IMR-90 (cell line): Measurements from ENCODE around the gene PCID2. TPM values are rescaled to one million over a fixed set of nuclear protein-coding genes. Genes with fewer than 3 reads are reported as not detected.

ENCODE experiments used
- ATAC-seq: fragments of 200-7000 bp; cut with Tn5 transposase; 2 replicates; pipeline ENCODE4 v1.9.1; 2020; ENCODE audit warnings: low read depth, mild to moderate bottlenecking, moderate library complexity
- BruUV-seq: library from RNA; stranded (reverse); fragments of 400-500 nt; replicated peaks from 2 replicates; lab custom pipeline; 2021; lab: Mats Ljungman, UMichigan
- CTCF ChIA-PET: fragments of 300-600 bp; formaldehyde crosslinking; extraction: SDS; loops from one replicate; lab custom pipeline; 2021; ENCODE audit warnings: antibody characterized with exemption; lab: Yijun Ruan, JAX
- POLR2A ChIA-PET: fragments of 300-600 bp; sonication (Branson Sonifier 250); formaldehyde crosslinking; loops from one replicate; lab custom pipeline; 2022; ENCODE audit warnings: antibody characterized with exemption; ENCODE audit not compliant: unreplicated experiment; lab: Charles Lee
- DNase-seq: peaks from one replicate; pipeline ENCODE4 v3.0.0; 2013
- H2AFZ ChIP-seq: replicated peaks from 2 replicates; pipeline ENCODE3; 2013; ENCODE audit warnings: low read length, mild to moderate bottlenecking; ENCODE audit not compliant: poor library complexity
- H2AK5ac ChIP-seq: 2 replicates; pipeline ENCODE4 v1.6.1; 2013; ENCODE audit warnings: low read depth, low read length, inconsistent platforms
- H2AK9ac ChIP-seq: replicated peaks from 2 replicates; pipeline ENCODE3; 2013; ENCODE audit warnings: mild to moderate bottlenecking, low read depth, low read length, moderate library complexity; ENCODE audit not compliant: poor library complexity
- H2BK120ac ChIP-seq: 2 replicates; pipeline ENCODE4 v1.6.1; 2013; ENCODE audit warnings: low read depth, low read length, inconsistent platforms
- H2BK15ac ChIP-seq: 3 replicates; pipeline ENCODE4 v1.6.1; 2013; ENCODE audit warnings: low read depth, low read length, inconsistent platforms
- H2BK20ac ChIP-seq: 2 replicates; pipeline ENCODE4 v1.6.1; 2013; ENCODE audit warnings: low read depth, mild to moderate bottlenecking, inconsistent platforms, low read length, moderate library complexity
- H2BK5ac ChIP-seq: 2 replicates; pipeline ENCODE4 v1.6.1; 2013; ENCODE audit warnings: mild to moderate bottlenecking, low read depth, low read length, inconsistent platforms; ENCODE audit not compliant: poor library complexity, severe bottlenecking
- H3K14ac ChIP-seq: replicated peaks from 2 replicates; pipeline ENCODE4 v1.6.1; 2013; ENCODE audit warnings: low read depth, low read length, inconsistent platforms
- H3K18ac ChIP-seq: 2 replicates; pipeline ENCODE4 v1.6.1; 2013; ENCODE audit warnings: low read depth, low read length, control low read depth
- H3K23ac ChIP-seq: 2 replicates; pipeline ENCODE4 v1.6.1; 2013; ENCODE audit warnings: low read depth, low read length, inconsistent platforms
- H3K27ac ChIP-seq: 2 replicates; pipeline ENCODE4 v1.5.1; 2013; ENCODE audit warnings: mild to moderate bottlenecking, control low read depth, low read length; ENCODE audit not compliant: insufficient read depth
- H3K27me3 ChIP-seq: 2 replicates; pipeline ENCODE4 v1.6.1; 2013; ENCODE audit warnings: low read length; ENCODE audit not compliant: control insufficient read depth, insufficient read depth
- H3K36me3 ChIP-seq: 2 replicates; pipeline ENCODE4 v1.6.1; 2013; ENCODE audit warnings: low read length, mixed read lengths; ENCODE audit not compliant: control insufficient read depth, insufficient read depth
- H3K4ac ChIP-seq: 2 replicates; pipeline ENCODE4 v1.6.1; 2013; ENCODE audit warnings: low read depth, low read length, inconsistent platforms
- H3K4me1 ChIP-seq: 2 replicates; pipeline ENCODE4 v1.6.1; 2013; ENCODE audit warnings: low read length, mixed read lengths; ENCODE audit not compliant: control insufficient read depth, insufficient read depth
- H3K4me2 ChIP-seq: 2 replicates; pipeline ENCODE4 v1.6.1; 2013; ENCODE audit warnings: low read depth, mild to moderate bottlenecking, control low read depth, low read length, moderate library complexity
- H3K4me3 ChIP-seq: 2 replicates; pipeline ENCODE4 v1.5.1; 2013; ENCODE audit warnings: low read depth, mild to moderate bottlenecking, control low read depth, low read length, moderate library complexity; ENCODE audit not compliant: insufficient read depth
- H3K56ac ChIP-seq: 2 replicates; pipeline ENCODE4 v1.6.1; 2013; ENCODE audit warnings: low read length, inconsistent platforms; ENCODE audit not compliant: insufficient read depth; ENCODE audit errors: extremely low read depth
- H3K79me1 ChIP-seq, 2 experiments: 2 replicates each; pipeline ENCODE4 v1.6.1; 2013; ENCODE audit warnings: low read length in 2 of 2, inconsistent platforms in 1 of 2, low read depth in 1 of 2
- H3K9ac ChIP-seq: 2 replicates; pipeline ENCODE4 v1.6.1; 2013; ENCODE audit warnings: low read depth, low read length, control low read depth
- H3K9me1 ChIP-seq: 2 replicates; pipeline ENCODE4 v1.6.1; 2013; ENCODE audit warnings: low read length, inconsistent platforms; ENCODE audit not compliant: insufficient read depth
- H3K9me3 ChIP-seq: 2 replicates; pipeline ENCODE4 v1.6.1; 2013; ENCODE audit warnings: low read length; ENCODE audit not compliant: control insufficient read depth, insufficient read depth
- H4K20me1 ChIP-seq: 2 replicates; pipeline ENCODE4 v1.6.1; 2013; ENCODE audit warnings: low read length, inconsistent platforms; ENCODE audit not compliant: insufficient read depth
- H4K5ac ChIP-seq: 2 replicates; pipeline ENCODE4 v1.6.1; 2013; ENCODE audit warnings: mild to moderate bottlenecking, low read depth, low read length, control low read depth
- H4K8ac ChIP-seq, 2 experiments: 2 replicates each; pipeline ENCODE4 v1.6.1; 2013; ENCODE audit warnings: low read depth in 2 of 2, low read length in 2 of 2, control low read depth in 1 of 2, inconsistent platforms in 1 of 2
- H4K91ac ChIP-seq: 2 replicates; pipeline ENCODE4 v1.6.1; 2013; ENCODE audit warnings: low read depth, low read length, inconsistent platforms; ENCODE audit not compliant: insufficient read depth
- BHLHE40 ChIP-seq: fragments of 150-350 bp; IDR thresholded peaks from 2 replicates; pipeline ENCODE4 v1.6.1; 2016; ENCODE audit warnings: mild to moderate bottlenecking, low read depth, low read length
- CEBPB ChIP-seq: IDR thresholded peaks from 2 replicates; pipeline ENCODE4 v1.6.1; 2012; ENCODE audit warnings: low read depth, low read length, improper control_type of control experiment
- ELK1 ChIP-seq: fragments of 150-350 bp; IDR thresholded peaks from 2 replicates; pipeline ENCODE4 v1.6.1; 2016; ENCODE audit warnings: low read depth, mild to moderate bottlenecking, low read length, moderate library complexity, borderline replicate concordance
- FOS ChIP-seq: fragments of 150-350 bp; IDR thresholded peaks from 2 replicates; pipeline ENCODE4 v1.6.1; 2016; ENCODE audit warnings: low read depth, low read length
- MAFK ChIP-seq: IDR thresholded peaks from 2 replicates; pipeline ENCODE4 v1.6.1; 2012; ENCODE audit warnings: low read depth, low read length, improper control_type of control experiment
- MXI1 ChIP-seq: IDR thresholded peaks from 2 replicates; pipeline ENCODE4 v1.6.1; 2012; ENCODE audit warnings: low read depth, mild to moderate bottlenecking, low read length, moderate library complexity, borderline replicate concordance
- NFE2L2 ChIP-seq: fragments of 150-350 bp; IDR thresholded peaks from 2 replicates; pipeline ENCODE4 v1.6.1; 2016; ENCODE audit warnings: low read depth, mild to moderate bottlenecking, low read length
- RAD21 ChIP-seq: IDR thresholded peaks from 2 replicates; pipeline ENCODE4 v1.6.1; 2012; ENCODE audit warnings: low read length, improper control_type of control experiment
- SMC3 ChIP-seq: fragments of 150-350 bp; IDR thresholded peaks from 2 replicates; pipeline ENCODE4 v1.6.1; 2016; ENCODE audit warnings: low read depth, mild to moderate bottlenecking, antibody characterized with exemption, low read length, moderate library complexity
- WGBS, 2 experiments: methylation state at CpG; one replicate each; pipeline versions ENCODE4 v1.1.5 to v1.1.7; 2013; ENCODE audit warnings: missing lambda C conversion rate in 2 of 2; ENCODE audit not compliant: insufficient read length in 1 of 2; ENCODE audit errors: extremely low coverage in 2 of 2; 5-methylcytosine and 5-hydroxymethylcytosine counted together
- dilution Hi-C: fragments of 300-500 bp; cut with HindIII; formaldehyde crosslinking; loops from one replicate; pipeline ENCODE4 v1.14.3; 2018; ENCODE audit warnings: low sequenced_read_pairs; ENCODE audit not compliant: unreplicated experiment
- in situ Hi-C: fragments of 300-500 bp; cut with MboI; formaldehyde crosslinking; loops from 3 replicates; pipeline ENCODE4 v1.14.3; 2019; ENCODE audit warnings: low sequenced_read_pairs, inconsistent platforms, mixed read lengths
- intact Hi-C: fragments of 100-400 bp; cut with micrococcal nuclease; formaldehyde crosslinking; loops from 2 replicates; pipeline ENCODE4 v1.10.0; 2022
- polyA plus RNA-seq, 3 experiments: library from polyadenylated mRNA; depleted of rRNA; stranded (reverse); fragments of >200 nt; gene quantifications; 2 replicates each; pipeline ENCODE4 v1.2.3, GENCODE V29; 2012; ENCODE audit warnings: low replicate concordance in 1 of 3
- total RNA-seq: library from RNA; depleted of rRNA; stranded (reverse); fragments of >200 nt; gene quantifications from 2 replicates; pipeline ENCODE4 v1.2.3, GENCODE V29; 2012

Gene PCID2
- total and polyA plus RNA-seq, 2 of the 4 experiments (the other 2 are of a cell fraction) = 83.5 to 90.9 TPM

- Histone ChIP-seq H3K9ac (no peak overlapping the region), H3K14ac (no peak overlapping the region), H4K8ac (no peak overlapping the region; a peak in 1 of 4 replicates), H3K9me1 (peaks cover 5% of the 10 kb centered on the region; the same call in 1 of the 2 replicates), H2AK9ac (no peak overlapping the region), H4K91ac (peak overlapping the region; percentile 14; the same call in 1 of the 2 replicates), H3K36me3 (no peaks in the 10 kb centered on the region), H3K79me1 (no peaks in the 10 kb centered on the region), H3K9me3 (no peaks in the 10 kb centered on the region), H4K20me1 (no peaks in the 10 kb centered on the region), H3K56ac (no peak overlapping the region), H2BK20ac (no peak overlapping the region), H3K27me3 (no peaks in the 10 kb centered on the region), H2BK5ac (no peak overlapping the region), H3K4me1 (peaks cover 11% of the 10 kb centered on the region), H2AK5ac (no peak overlapping the region), H2BK15ac (no peak overlapping the region), H4K5ac (peak overlapping the region; percentile 38; the same call in 1 of the 2 replicates), H2BK120ac (no peak overlapping the region), H2AFZ (no peak overlapping the region), H3K4me3 (no peak overlapping the region), H3K23ac (no peak overlapping the region), H3K18ac (no peak overlapping the region), H3K4me2 (no peak overlapping the region), H3K4ac (peak overlapping the region; percentile 31; the same call in 1 of the 2 replicates), H3K27ac (no peak overlapping the region)
- 100% methylated on average over 1 of the region's 3 CpGs; no CpG with 5 or more reads in 1 of the 2 experiments for WGBS, 2 experiments
- ChIA-PET CTCF (no interaction called here), POLR2A (no interaction called here)
- dilution Hi-C loops = no loop called here
- ATAC-seq (no peak), DNase-seq (no peak)
- in situ Hi-C loops = no loop called here
- BruUV-seq = no TSS peak
- intact Hi-C loops = no loop called here
- no peak for TF ChIP-seq RAD21
- no peak for TF ChIP-seq ELK1
- no peak for TF ChIP-seq SMC3
- no peak for TF ChIP-seq BHLHE40
- TF ChIP-seq MXI1 = no peak
- no peak for TF ChIP-seq NFE2L2
- no peak for TF ChIP-seq MAFK
- no peak for TF ChIP-seq CEBPB
- TF ChIP-seq FOS = no peak
These were observed 53.3 kb downstream of the PCID2 start for GRCh38 chr13:113155201-113155600.
